Measurements from ENCODE around the gene DCC.

DNA sequence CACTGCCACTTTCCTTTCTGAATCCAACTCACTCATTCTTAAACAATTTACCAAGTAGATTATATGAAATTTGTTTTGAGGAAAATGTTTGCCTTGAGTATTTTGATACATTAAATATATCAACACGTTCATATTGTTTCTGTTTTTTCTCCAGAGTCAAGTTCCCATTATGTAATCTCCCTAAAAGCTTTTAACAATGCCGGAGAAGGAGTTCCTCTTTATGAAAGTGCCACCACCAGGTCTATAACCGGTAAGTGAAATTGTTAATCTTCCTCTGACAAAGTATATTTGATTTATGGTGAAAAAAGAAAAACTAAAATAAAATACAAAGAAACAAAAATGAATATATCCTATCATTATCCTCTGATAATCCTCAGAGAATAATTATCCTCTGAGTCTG is 1045.9 kb downstream of the DCC start:
- no peak for TF ChIP-seq CTCF (IDR thresholded peaks at IDR 0.05; ENCODE audit: low read depth, low read length, poor library complexity, severe bottlenecking)
- no peak for TF ChIP-seq EZH2phosphoT487 (IDR thresholded peaks at IDR 0.05; ENCODE audit: borderline replicate concordance, low read length)
